ENCODE results near the gene ADRM1.

ADRM1 gene

DNA sequence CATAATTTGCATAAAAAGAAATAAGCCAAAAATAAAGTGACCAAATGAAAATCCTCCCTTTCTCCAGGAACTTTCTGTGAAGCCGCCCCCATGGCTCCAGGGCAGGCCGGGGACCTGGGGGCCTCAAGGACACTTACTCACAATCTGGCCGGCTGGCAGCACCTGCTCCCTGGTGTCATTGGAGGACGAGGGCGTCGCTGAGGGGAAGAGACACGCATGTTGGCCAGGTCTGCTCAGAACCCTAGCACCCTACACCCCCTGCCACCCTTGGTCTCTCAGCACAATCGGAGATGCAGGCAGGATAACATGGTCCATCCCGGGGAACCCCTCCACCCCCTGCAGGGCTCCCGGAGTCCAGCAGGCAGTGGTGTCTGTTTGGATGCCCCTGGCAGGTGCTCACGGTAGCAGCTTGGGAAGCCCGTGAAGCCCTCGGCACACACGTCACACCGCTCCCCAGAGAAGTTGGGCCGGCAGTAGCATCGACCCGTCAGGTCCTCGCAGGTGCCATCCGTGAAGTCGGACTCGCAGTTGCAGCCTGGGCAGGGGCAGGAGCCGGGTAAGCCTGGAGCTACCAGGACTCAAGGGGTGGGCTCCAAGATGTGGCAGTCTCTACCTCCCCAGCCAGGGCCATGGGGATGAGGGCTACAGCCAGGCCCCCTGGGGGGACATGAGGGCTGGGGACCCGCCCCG is 43.0 kb downstream of the ADRM1 start:
- DNase-seq, result no peak

DNA sequence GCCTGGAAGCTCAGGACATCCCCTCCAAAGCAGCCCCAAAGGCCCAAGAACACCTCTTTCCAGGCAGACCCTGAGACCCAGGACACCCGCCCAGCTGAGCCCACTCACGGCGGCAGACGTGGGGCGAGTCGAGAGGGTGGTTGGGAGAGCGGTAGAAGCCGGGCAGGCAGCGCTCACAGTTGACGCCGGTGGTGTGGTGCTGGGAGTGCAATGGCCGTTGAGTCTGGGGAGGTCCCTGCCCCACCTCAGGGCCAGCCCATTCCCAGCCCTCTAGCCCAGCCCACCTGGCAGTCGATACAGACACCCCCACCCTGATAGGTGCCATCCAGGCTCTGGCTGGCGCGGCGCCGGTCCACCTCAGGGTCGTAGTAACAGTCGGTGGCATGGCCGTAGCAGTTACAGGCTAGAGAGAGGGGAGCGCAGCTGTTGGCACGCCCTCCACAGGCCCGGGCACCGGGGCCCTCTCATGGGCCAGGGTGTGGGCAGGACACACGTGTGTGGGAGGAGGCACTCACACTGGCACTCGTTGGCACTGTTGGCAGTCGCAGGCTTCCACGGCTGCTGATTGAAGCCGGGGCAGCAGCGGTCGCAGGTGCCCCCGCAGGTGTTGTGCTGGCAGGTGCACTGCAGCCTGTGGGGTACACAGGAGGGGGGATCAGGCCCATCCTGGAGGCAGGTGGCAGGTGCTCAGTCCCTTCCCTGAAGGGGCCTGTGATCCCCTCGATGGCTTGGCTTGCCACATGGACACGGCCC is 43.8 kb downstream of the ADRM1 start:
- no peak for DNase-seq

- no peak for DNase-seq
Measured at GRCh38 chr20:62347151-62347404, 44.3 kb downstream of the ADRM1 start.

- DNase-seq, result no peak
Measured at GRCh38 chr20:62347445-62347844, 44.6 kb downstream of the ADRM1 start.

GRCh38 chr20:62348604-62349003 is 45.8 kb downstream of the ADRM1 start:
- no peak for DNase-seq

- no peak for DNase-seq
Measured at GRCh38 chr20:62349556-62350097, 46.8 kb downstream of the ADRM1 start.

DNA sequence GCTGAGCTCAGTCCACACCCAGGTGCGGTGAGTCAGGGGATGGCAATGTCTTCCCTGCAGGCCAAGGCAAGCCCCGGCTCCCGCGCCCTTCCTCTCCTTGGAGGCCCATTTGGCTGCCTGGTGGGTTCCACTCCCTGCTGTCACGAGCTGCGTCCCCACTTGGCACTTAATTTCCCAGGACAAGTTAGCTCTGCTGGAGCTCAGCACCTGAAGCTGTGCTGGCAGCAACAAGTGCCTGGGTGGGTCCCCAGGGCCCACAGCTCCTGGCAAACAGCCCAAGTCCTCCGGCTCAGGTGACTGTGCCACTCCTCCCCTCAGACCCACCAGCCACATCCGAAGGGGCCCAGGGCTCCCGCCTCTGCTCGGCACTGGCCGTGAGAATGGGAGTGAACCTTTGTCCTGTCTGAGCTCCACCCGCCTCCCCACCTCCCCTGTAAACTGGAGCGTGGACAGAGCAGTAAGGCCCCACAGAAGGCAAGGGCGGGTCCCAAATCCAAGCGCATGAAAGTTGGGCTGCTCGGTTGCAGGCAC is 47.4 kb downstream of the ADRM1 start:
- DNase-seq, result no peak

DNA sequence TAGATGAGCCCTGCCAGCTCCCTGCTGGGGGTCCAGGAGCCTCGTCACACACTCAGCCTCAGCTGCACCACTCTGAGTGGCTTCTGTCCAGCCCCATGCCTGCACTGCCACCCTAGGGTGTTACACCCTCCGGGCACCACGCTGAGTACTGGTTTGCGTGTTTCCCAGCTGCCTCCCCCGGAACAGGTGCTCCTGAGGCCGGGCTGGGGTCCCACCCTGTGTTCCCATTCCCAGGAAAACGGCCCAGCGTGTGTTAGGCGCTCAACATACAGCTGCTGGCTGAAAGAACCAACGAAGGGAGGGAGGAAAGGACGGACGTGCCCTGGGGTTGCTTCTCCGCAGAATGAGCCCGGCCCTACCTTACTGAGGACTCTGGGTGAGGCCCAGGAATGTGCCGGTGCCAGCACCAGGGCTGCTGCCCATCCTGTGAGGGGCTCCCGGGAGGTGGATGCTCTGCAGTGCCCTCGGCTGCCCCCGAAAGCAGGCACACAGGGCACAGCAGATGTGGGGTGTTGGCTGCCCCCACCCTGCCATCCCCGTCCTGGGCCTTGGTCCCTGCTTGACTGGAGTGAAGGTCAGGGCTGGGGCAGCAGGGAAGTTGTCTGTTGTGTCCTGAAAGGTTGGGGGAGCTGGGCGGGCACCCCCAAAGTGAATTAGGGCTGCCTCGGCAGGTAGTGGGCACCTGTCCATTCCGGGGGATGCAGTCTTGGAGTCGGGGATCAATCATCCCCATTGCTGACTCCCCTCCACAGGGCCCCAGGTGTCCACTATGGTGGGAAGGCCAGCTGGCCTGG is 48.0 kb downstream of the ADRM1 start:
- no peak for DNase-seq

DNA sequence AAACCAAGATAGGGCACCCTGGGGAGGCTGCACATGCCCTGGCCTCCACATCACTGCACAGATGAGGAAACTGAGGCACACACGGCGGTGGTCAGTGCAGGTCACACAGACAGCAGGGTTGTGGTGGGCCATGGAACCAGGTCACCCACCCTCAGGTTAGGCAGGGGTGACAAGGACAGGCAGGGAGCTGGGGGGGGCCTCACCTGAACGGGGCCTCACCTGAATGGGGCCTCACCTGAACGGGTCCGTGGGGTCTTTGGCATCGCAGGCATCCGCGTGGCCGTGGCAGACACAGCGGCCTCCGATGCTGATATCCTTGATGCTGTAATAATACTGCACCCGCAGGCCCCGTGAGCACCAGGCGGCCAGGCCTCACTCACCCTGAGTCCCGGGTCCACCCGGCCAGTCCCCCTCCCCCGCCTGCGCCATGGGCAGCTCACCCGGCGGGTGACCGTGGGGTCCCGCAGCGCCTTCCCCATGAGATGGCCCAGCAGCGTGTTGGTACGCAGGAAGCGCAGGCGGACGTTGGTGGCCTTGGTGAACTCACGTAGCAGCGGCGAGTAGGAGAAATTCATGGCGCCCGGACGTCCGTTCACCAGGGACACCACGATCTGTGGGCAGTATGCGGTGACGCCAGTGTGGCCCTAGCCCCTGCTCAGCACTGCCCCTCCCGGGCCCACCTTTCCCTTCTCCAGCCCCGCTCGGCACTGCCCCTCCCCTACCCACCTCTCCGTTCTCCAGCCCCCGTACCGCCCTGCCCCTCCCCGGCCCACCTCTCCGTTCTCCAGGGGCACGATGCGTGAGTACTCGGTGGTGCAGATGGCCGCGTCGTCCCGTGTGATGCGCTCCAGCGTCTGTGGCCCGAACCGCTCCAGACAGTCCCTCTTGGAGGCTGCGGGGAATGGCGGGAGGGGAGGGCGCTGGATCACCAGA is 48.9 kb downstream of the ADRM1 start:
- DNase-seq, result no peak

DNA sequence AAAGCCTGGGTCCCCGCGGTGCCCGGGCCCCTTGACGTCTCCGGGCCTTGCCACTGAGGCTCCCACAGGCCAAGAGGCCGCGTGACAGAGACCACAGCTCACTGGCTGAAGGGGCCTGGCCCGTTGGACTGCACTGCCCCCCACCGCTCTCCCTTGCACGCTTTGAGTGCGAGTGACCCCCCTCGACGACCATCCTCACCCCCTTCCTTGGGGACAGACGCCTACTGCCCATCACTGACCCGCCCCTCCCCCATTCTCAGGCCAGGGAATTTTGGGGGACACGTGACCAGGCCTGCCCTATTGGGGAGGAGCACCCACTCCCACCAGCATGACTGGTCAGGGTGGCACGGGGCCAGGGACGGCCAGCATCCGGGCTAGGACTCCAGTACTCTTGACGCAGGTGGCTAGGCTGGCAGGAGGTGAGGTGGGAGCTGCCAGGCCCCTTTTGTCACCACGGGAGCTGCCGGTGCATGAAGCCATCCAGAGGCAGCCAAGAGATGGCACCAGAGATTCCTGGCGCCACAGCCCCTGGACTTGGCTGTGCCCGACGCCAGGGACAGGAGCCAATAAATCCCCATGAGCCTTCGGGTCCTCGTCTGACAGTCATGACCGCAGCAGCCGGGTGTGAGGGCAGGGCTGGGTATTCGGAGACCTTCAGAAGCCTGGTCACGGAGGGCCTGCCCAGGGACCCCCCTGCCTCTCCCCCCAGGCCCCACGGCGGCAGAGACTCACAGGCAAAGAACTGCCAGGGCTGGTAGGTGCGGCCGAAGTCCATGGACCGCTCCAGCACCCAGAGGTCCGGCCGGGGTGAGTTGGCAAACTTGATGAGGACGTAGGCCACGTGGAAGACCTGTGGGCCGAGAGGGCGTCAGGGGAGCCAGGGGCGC is 49.8 kb downstream of the ADRM1 start:
- no peak for DNase-seq

DNA sequence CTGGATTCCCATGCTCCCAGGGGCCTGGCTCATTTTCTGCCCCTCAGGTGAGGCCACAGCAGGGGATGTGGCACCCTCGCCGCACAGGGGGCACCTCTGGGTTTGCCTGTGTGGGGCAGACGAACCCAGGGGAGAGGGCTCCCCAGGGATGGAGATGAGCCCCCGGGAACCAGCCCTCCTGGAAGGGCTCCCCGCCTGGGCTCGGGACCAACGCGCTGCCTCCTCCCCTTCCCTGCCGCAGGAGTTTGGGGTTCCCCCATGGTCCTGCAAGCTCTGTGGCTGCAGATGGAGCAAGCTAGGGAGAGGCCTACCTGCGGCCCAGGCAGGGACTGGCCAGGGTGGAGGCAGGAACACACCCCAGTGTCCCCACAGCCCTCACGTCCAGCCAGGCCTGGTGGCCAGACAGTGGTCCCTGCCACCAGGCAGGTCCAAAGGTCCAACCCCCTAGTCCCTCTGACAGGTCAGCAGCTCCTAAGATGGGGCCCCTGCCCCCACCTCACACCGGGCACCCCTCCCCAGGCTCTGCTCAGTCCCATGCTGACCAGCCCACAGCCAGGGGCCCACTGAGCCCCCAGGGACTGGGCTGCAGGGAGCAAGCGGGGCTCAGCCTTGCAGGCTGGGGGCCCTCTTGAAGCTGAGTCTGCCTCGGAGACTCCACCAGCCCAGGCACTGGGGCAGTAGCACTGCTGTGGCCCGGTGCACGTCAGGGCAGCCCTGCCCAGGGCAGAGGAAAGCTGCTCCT is 50.7 kb downstream of the ADRM1 start:
- DNase-seq, result no peak

DNA sequence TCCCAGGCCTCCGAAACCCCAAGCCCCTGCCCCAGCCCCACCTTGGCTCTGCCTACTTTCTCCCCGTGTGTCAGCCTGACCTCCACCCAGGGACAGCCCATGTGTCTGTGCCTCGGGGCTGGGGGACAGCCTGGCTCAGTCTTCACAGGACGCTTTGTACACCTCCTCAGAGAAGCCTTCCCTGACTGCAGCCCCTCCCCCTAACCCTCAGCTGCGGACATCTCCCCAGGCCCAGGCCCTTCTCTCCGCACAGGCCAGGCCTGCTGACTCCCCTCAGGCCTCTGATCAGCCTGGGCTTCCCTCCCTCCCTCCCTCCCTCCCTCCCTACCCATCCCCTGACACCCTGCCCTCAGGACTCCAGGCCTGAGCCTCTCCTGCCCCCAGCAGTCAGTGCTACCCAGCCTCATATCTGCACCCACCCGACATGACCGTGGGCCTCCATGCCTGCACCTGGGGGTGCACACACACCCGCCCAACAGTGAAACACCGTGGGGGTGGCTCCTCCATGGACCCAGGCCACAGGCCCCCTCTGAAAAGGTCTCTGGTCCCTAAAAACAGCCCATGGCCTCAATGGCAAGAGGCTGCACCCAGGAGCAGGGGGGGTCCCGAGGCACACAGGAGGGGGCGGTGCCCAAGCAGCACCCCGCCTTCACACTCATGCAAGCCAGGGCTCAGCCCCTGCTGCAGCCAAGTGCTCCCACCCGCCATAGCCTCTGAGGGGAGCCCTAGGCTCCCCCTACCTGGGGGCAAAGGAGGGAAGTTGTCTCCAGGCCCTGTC is 51.4 kb downstream of the ADRM1 start:
- DNase-seq, result no peak

DNA sequence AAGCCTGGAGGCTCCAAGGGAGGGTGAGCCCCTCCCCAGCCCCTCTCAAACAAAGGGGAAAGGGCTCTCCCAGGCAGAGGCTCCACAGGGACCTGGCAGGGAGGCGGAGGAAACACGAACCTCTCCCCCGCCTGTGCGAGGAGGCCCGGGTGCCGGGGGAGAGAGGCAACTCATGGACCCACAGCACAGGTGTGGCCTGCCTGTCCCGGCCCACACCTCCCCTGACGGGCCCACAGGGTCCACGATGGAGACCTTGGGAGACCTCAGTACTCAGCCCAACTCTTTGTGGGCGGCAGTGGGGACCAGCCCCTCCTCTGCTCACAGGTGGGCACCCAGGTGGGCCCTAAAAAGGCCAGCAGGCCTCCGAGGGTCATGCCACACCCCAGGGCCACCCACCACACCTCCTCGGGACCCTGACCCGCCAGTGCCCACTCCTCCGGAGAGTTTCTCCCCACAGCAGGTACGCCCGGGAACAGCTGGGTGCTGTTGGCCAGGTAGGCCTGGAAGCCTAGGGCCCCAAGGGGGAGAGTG is 52.1 kb downstream of the ADRM1 start:
- DNase-seq, result no peak

DNA sequence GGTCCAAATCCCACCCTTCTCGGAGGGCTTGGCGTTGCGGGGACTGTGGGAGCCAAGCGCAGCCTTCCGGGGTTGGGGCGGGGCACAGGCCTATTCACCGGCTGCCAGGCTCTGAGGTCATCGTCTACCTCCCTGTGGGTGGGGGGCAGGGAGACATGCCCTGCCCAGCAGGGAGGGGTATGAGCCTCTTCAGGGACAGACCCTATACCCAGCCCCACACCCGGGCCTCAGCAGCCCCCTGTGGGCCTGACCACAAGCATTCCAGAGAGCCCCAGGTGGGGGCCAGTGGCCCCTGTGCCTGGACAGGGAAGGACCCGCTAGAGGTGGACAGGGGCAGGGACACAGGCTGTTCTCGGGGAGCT is 52.7 kb downstream of the ADRM1 start:
- DNase-seq, result no peak

DNA sequence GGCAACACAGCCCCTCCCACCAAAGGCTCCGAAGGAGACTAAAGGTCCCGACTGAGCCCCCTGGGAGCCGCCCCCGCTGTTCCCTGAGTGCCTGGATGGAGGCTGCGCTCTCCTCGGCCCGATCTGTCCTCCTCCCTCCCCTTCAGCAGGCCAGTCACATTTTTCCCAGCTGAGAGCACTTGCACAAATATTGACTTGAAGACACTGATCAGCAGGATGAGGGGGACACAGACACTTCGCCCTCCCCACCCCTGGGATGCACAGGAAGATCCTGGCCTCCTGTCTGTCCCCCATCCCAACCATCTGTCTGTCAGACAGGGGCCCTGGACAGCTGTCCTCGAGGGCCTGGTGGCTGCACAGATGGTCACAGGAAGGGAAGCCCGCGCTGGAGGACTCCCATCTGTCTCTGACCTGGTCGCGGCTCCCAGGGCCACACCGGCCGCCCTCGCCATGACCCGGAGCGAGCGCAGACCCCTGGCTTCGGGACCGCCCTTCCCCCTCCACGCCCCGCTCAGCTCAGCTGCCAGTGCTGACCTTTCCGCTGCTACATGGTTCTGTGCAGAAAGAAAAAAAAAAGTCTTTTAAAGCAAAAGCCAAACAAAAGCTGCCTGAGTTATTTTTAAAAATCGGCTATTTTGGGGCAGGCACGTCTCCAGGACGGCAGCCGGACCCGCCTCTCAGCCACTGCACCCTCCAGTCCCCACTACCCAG is 53.2 kb downstream of the ADRM1 start:
- DNase-seq, result no peak

GRCh38 chr20:62356589-62357186 is 53.9 kb downstream of the ADRM1 start:
- DNase-seq, result no peak

DNA sequence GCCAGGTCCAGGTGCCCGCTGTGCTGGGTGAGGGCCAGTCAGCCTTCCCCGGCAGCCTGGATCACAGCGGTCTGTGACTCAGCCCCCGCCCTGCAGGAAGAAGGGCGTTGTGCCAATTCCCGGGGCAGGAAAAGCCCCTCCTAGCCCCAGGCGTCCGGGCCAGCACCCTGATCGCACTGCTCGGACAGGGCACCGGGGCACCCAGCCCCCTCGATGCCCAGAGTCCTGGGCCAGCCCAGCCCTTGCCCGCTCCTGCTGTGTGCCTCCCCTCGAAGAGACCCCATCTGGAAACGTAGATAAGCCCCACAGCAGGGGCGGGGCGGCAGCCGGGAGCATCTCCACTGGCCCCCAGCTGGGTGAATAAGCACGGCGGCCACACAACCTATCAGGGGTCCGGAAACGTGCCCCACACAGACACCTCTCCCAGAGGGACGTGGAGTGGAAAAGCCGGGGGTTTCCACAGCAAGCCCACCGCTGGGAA is 54.4 kb downstream of the ADRM1 start:
- DNase-seq, result no peak

DNA sequence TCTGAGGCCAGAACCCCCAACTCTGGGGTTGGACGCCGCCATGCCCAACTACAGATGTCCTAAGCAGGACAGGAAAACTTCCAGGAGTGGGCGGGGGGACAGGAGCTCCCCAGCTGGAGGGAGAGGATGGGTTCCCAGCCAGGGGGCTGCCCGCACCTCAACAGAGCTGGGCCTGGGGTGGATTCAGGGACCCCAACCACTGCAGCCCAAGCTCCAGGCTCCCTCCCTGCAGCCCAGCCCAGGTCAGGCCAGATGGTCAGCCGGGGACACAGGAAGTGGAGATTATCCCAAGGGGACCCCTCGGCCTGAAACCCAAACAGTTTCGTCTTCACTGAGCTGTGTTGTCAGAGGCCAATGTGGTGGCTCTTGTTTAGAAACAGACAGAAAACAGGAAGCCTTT is 54.9 kb downstream of the ADRM1 start:
- no peak for DNase-seq

Data from stimulated activated CD4-positive, alpha-beta T cell treated with anti-CD3 and anti-CD28 coated beads, Interleukin-1b, Interleukin-23, amount 100 ng/mL, for 48 hours (primary cell).